ENCODE results near the gene CYP3A4. TPM values are rescaled to one million over a fixed set of nuclear protein-coding genes. Genes with fewer than 3 reads are reported as not detected.
A peak's percentile ranks its signal among the peaks of the same experiment; 100 is the strongest.

CYP3A4 gene
- total and polyA plus RNA-seq, 2 donors from 2014 or later = 0.37 TPM; not detected in 1

- H3K9me3 ChIP-seq (ENCODE audit: control insufficient read depth in 2 of 3, insufficient read depth in 1 of 3, low read length in 3 of 3) = no peaks in the 10 kb centered on the region
- FAIRE-seq (no peak), DNase-seq (no peak)
- no peak overlapping the region for H3K9ac ChIP-seq (ENCODE audit: low read length in 3 of 3)
- H3K4me1 ChIP-seq (ENCODE audit: control insufficient read depth in 2 of 3, insufficient read depth in 2 of 3, low read depth in 1 of 3, low read length in 3 of 3) = peaks cover 0 to 10% (median 7%) of the 10 kb centered on the region in 3 donors
- no peak overlapping the region for H3K4me3 ChIP-seq (ENCODE audit: low read length in 3 of 3)
- no peaks in the 10 kb centered on the region for H3K27me3 ChIP-seq (ENCODE audit: control insufficient read depth, insufficient read depth, low read length)
- peak overlapping the region in 1 of 2 donors; percentile 14 for H3K27ac ChIP-seq (ENCODE audit: low read depth in 2 of 2, low read length in 2 of 2)
- no peaks in the 10 kb centered on the region for H3K36me3 ChIP-seq (ENCODE audit: control insufficient read depth in 2 of 3, insufficient read depth in 3 of 3, low read length in 3 of 3)
- TF ChIP-seq, protein P1, sequence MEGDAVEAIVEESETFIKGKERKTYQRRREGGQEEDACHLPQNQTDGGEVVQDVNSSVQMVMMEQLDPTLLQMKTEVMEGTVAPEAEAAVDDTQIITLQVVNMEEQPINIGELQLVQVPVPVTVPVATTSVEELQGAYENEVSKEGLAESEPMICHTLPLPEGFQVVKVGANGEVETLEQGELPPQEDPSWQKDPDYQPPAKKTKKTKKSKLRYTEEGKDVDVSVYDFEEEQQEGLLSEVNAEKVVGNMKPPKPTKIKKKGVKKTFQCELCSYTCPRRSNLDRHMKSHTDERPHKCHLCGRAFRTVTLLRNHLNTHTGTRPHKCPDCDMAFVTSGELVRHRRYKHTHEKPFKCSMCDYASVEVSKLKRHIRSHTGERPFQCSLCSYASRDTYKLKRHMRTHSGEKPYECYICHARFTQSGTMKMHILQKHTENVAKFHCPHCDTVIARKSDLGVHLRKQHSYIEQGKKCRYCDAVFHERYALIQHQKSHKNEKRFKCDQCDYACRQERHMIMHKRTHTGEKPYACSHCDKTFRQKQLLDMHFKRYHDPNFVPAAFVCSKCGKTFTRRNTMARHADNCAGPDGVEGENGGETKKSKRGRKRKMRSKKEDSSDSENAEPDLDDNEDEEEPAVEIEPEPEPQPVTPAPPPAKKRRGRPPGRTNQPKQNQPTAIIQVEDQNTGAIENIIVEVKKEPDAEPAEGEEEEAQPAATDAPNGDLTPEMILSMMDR (IDR thresholded peaks at IDR 0.05; ENCODE audit: borderline replicate concordance, extremely low read depth, insufficient read depth) = no peak
- intact Hi-C loops (cut with DNase I) = no loop called here
Measured at GRCh38 chr7:99792967-99793366, 9.0 kb upstream of the CYP3A4 start.

DNA sequence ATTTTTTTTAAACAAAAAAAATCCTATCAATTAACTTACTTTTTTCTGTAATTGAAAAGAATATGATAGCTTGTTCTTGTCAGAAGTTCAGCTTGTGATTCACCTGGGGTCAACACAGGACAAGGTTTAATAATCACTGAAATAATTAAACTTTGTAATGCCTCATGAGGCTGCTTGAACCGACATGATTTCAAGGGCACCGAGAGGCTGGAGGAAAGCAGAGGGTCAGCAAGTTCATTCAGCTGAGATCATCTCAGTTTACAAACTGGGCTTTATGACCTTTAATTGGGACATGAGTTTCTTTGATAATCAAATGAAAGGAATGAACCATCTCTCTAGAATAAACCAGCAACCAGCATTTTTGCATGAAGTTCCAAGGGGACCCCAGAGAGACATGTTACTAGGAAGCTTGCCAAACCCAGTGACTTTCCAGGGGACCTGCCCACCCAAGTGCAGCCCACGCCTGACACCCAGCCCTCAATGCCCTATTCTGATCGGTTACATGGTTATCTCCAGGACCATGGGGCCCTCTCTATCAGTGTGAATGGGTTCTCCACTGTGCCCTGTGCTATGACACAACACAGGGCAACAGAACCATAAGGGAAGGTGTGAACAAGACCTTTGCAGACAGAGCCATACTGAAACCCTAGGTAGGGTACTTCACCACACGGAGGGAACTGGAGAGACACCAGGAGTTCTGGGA lies 7.8 kb upstream of the CYP3A4 start:
- H3K36me3 ChIP-seq (ENCODE audit: control insufficient read depth in 2 of 3, insufficient read depth in 3 of 3, low read length in 3 of 3) = no peaks in the 10 kb centered on the region
- peaks cover 0 to 10% (median 7%) of the 10 kb centered on the region in 3 donors for H3K4me1 ChIP-seq (ENCODE audit: control insufficient read depth in 2 of 3, insufficient read depth in 2 of 3, low read depth in 1 of 3, low read length in 3 of 3)
- FAIRE-seq = no peak
- intact Hi-C loops (cut with DNase I) = no loop called here
- H3K9ac ChIP-seq (ENCODE audit: low read length in 3 of 3) = no peak overlapping the region
- no peaks in the 10 kb centered on the region for H3K27me3 ChIP-seq (ENCODE audit: control insufficient read depth, insufficient read depth, low read length)
- no peak overlapping the region for H3K4me3 ChIP-seq (ENCODE audit: low read length in 3 of 3)
- peak overlapping the region; percentile 2 to 39 for H3K27ac ChIP-seq (ENCODE audit: low read depth in 2 of 2, low read length in 2 of 2)
- no peaks in the 10 kb centered on the region for H3K9me3 ChIP-seq (ENCODE audit: control insufficient read depth in 2 of 3, insufficient read depth in 1 of 3, low read length in 3 of 3)
- TF ChIP-seq, protein P1 (IDR thresholded peaks at IDR 0.05; ENCODE audit: borderline replicate concordance, extremely low read depth, insufficient read depth) = no peak
- DNase-seq = peak in 1 of 5 donors; percentile 2

- intact Hi-C loops (cut with DNase I) = no loop called here
- TF ChIP-seq, protein P1 (IDR thresholded peaks at IDR 0.05; ENCODE audit: borderline replicate concordance, extremely low read depth, insufficient read depth) = no peak
- H3K27me3 ChIP-seq (ENCODE audit: control insufficient read depth, insufficient read depth, low read length) = no peaks in the 10 kb centered on the region
- no peak overlapping the region for H3K4me3 ChIP-seq (ENCODE audit: low read length in 3 of 3)
- H3K9me3 ChIP-seq (ENCODE audit: control insufficient read depth in 2 of 3, insufficient read depth in 1 of 3, low read length in 3 of 3) = no peaks in the 10 kb centered on the region
- FAIRE-seq (no peak), DNase-seq (no peak)
- peaks cover 0 to 10% (median 7%) of the 10 kb centered on the region in 3 donors for H3K4me1 ChIP-seq (ENCODE audit: control insufficient read depth in 2 of 3, insufficient read depth in 2 of 3, low read depth in 1 of 3, low read length in 3 of 3)
- H3K27ac ChIP-seq (ENCODE audit: low read depth in 2 of 2, low read length in 2 of 2) = no peak overlapping the region
- no peaks in the 10 kb centered on the region for H3K36me3 ChIP-seq (ENCODE audit: control insufficient read depth in 2 of 3, insufficient read depth in 3 of 3, low read length in 3 of 3)
- no peak overlapping the region for H3K9ac ChIP-seq (ENCODE audit: low read length in 3 of 3)
Measured at GRCh38 chr7:99791021-99791420, 7.0 kb upstream of the CYP3A4 start.
